Muscle layer of colon (tissue), 2 donors: Measurements from ENCODE around the gene PCDHB12.
A peak's percentile ranks its signal among the peaks of the same experiment; 100 is the strongest.
"Not testable (repeated sequence)": the region's sequence is repeated elsewhere in the genome, so short reads cannot be mapped to it uniquely, and the experiment has no call there.

Experiments
- H3K27ac ChIP-seq: one replicate; pipeline ENCODE4 v1.7.0; 2013; ENCODE audit warnings: low read depth, mild to moderate bottlenecking, low read length, moderate library complexity
- H3K27me3 ChIP-seq, 2 donors: one replicate each; pipeline ENCODE4 v1.7.0; 2013; ENCODE audit warnings: low read length in 2 of 2, mild to moderate bottlenecking in 2 of 2; ENCODE audit not compliant: insufficient read depth in 2 of 2, control insufficient read depth in 1 of 2
- H3K36me3 ChIP-seq: one replicate; pipeline ENCODE4 v1.7.0; 2013; ENCODE audit warnings: mild to moderate bottlenecking, low read length; ENCODE audit not compliant: insufficient read depth
- H3K4me1 ChIP-seq: one replicate; pipeline ENCODE4 v1.7.0; 2013; ENCODE audit warnings: mild to moderate bottlenecking, low read length; ENCODE audit not compliant: insufficient read depth
- H3K4me3 ChIP-seq, 2 donors: one replicate each; pipeline ENCODE4 v1.7.0; 2013; ENCODE audit warnings: low read length in 2 of 2, low read depth in 1 of 2, mild to moderate bottlenecking in 1 of 2, moderate library complexity in 1 of 2
- H3K9ac ChIP-seq: one replicate; pipeline ENCODE4 v1.7.0; 2013; ENCODE audit warnings: low read length
- H3K9me3 ChIP-seq: one replicate; pipeline ENCODE4 v1.7.0; 2013; ENCODE audit warnings: mild to moderate bottlenecking, low read length
- donor health status: abdominal sarcoma.
- donor health status: Adenocarcinoma of cecum.

PCDHB12 gene

GRCh38 chr5:141245250-141245717 is 36.8 kb downstream of the PCDHB12 start, which contains the start of gene PCDHB15:
PCDHB15 (plus strand) TSS chr5:141245395; CDS start chr5:141245579, 184 bp downstream.
- no peaks in the 10 kb centered on the region for H3K4me1 ChIP-seq
- H3K9me3 ChIP-seq = peaks cover 73% of the 10 kb centered on the region
- H3K27ac ChIP-seq = no peak within 1 kb of the TSS
- H3K36me3 ChIP-seq = no peaks in the 10 kb centered on the region
- no peak within 1 kb of the TSS for H3K9ac ChIP-seq
- peak within 1 kb of the TSS; percentile 30 to 54 for H3K4me3 ChIP-seq
- H3K27me3 ChIP-seq = no peaks in the 10 kb centered on the region

- not testable (repeated sequence) for H3K4me1 ChIP-seq, H3K27me3 ChIP-seq, H3K9ac ChIP-seq, H3K27ac ChIP-seq, H3K36me3 ChIP-seq
- peaks cover 77% of the 10 kb centered on the region for H3K9me3 ChIP-seq
- peak overlapping the region in 1 of 2 donors; percentile 54 for H3K4me3 ChIP-seq
Observed at GRCh38 chr5:141246971-141247370, 38.5 kb downstream of the PCDHB12 start.

GRCh38 chr5:141247434-141247833 is 38.9 kb downstream of the PCDHB12 start:
- H3K36me3 ChIP-seq, H3K27me3 ChIP-seq, H3K9ac ChIP-seq, H3K27ac ChIP-seq, H3K4me1 ChIP-seq, H3K4me3 ChIP-seq: not testable (repeated sequence)
- H3K9me3 ChIP-seq = peaks cover 76% of the 10 kb centered on the region

- H3K27me3 ChIP-seq = no peaks in the 10 kb centered on the region
- no peak overlapping the region for H3K27ac ChIP-seq
- no peaks in the 10 kb centered on the region for H3K4me1 ChIP-seq
- H3K36me3 ChIP-seq = no peaks in the 10 kb centered on the region
- H3K9ac ChIP-seq = no peak overlapping the region
- no peak overlapping the region for H3K4me3 ChIP-seq
- H3K9me3 ChIP-seq = peaks cover 75% of the 10 kb centered on the region
Observed at GRCh38 chr5:141250576-141250975, 42.1 kb downstream of the PCDHB12 start.

- Histone ChIP-seq H3K4me3 (no peak overlapping the region), H3K27me3 (no peaks in the 10 kb centered on the region), H3K36me3 (no peaks in the 10 kb centered on the region), H3K27ac (no peak overlapping the region), H3K4me1 (no peaks in the 10 kb centered on the region), H3K9me3 (peaks cover 63% of the 10 kb centered on the region), H3K9ac (no peak overlapping the region)
Observed at GRCh38 chr5:141258464-141258863, 49.9 kb downstream of the PCDHB12 start.

- no peaks in the 10 kb centered on the region for H3K36me3 ChIP-seq
- H3K9me3 ChIP-seq = peaks cover 63% of the 10 kb centered on the region
- no peak overlapping the region for H3K9ac ChIP-seq
- H3K4me3 ChIP-seq = no peak overlapping the region
- no peaks in the 10 kb centered on the region for H3K27me3 ChIP-seq
- H3K4me1 ChIP-seq = no peaks in the 10 kb centered on the region
- no peak overlapping the region for H3K27ac ChIP-seq
Observed at GRCh38 chr5:141258948-141259347, 50.4 kb downstream of the PCDHB12 start.

GRCh38 chr5:141260458-141261237 is 52.1 kb downstream of the PCDHB12 start:
- no peaks in the 10 kb centered on the region for H3K27me3 ChIP-seq
- H3K4me3 ChIP-seq = no peak overlapping the region
- no peak overlapping the region for H3K27ac ChIP-seq
- H3K36me3 ChIP-seq = no peaks in the 10 kb centered on the region
- H3K9me3 ChIP-seq = peaks cover 68% of the 10 kb centered on the region
- H3K4me1 ChIP-seq = no peaks in the 10 kb centered on the region
- no peak overlapping the region for H3K9ac ChIP-seq

GRCh38 chr5:141261238-141261546 is 52.7 kb downstream of the PCDHB12 start:
- Histone ChIP-seq H3K4me1 (no peaks in the 10 kb centered on the region), H3K27me3 (no peaks in the 10 kb centered on the region), H3K9ac (no peak overlapping the region), H3K27ac (no peak overlapping the region), H3K4me3 (no peak overlapping the region), H3K9me3 (peaks cover 67% of the 10 kb centered on the region), H3K36me3 (no peaks in the 10 kb centered on the region)
